GM12872 (cell line): ENCODE results near the gene LCN15.

Experiments used
- CTCF ChIP-seq: IDR thresholded peaks from 3 replicates; pipeline ENCODE4 v1.5.1; 2011; ENCODE audit warnings: low read depth, mild to moderate bottlenecking, low read length, moderate library complexity; ENCODE audit not compliant: insufficient read depth

The LCN15 gene

GRCh38 chr9:136723989-136724388 lies 40.3 kb downstream of the LCN15 start:
- no peak for TF ChIP-seq CTCF

GRCh38 chr9:136723362-136723976 lies 40.8 kb downstream of the LCN15 start:
- TF ChIP-seq CTCF, result no peak

GRCh38 chr9:136722969-136723356 lies 41.4 kb downstream of the LCN15 start:
- no peak for TF ChIP-seq CTCF

- TF ChIP-seq CTCF, result no peak
These were observed 42.0 kb downstream of the LCN15 start for GRCh38 chr9:136722093-136722968.

- TF ChIP-seq CTCF, result no peak
These were observed 42.8 kb downstream of the LCN15 start for GRCh38 chr9:136721339-136722092.

GRCh38 chr9:136720898-136721338 lies 43.4 kb downstream of the LCN15 start:
- TF ChIP-seq CTCF, result no peak

- TF ChIP-seq CTCF, result no peak
These were observed 43.9 kb downstream of the LCN15 start for GRCh38 chr9:136720251-136720897.
